AG09309 (cell line): ENCODE data around the gene SEMA3E.

ENCODE experiments used
- DNase-seq: peaks from one replicate; pipeline ENCODE4 v3.0.0-alpha.2; 2010; ENCODE audit warnings: low read depth
- H3K4me3 ChIP-seq: 2 replicates; pipeline ENCODE4 v1.5.1; 2011; ENCODE audit warnings: mild to moderate bottlenecking, low read depth, low read length, moderate library complexity; ENCODE audit not compliant: control insufficient read depth
- TF ChIP-seq, protein P1 (sequence below): IDR thresholded peaks from 2 replicates; pipeline ENCODE4 v1.5.1; 2011; ENCODE audit warnings: mild to moderate bottlenecking, low read depth, low read length, inconsistent platforms; ENCODE audit not compliant: insufficient read depth, control insufficient read depth; ENCODE audit errors: missing control alignments

Gene SEMA3E

DNA sequence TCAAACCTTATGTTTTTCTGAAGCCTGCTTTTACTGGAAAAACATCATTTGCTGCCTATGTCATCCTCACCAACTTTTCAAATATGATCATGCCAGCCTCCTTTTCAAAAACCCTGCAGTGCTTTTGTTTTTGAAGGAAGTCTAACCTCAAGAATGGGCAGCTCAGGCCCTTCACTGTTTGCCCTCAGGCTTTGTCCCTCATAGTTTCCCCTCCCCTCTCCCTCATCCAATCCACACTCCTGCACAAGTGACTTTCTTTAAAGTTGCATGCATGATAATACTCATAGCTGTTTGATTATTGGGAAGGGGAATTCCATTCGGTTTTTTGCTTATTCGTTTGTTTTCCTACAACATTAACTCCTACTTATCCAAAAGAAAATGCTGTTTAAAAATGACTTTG is 219.4 kb downstream of the SEMA3E start:
- H3K4me3 ChIP-seq, result no peak overlapping the region
- TF ChIP-seq, protein P1, sequence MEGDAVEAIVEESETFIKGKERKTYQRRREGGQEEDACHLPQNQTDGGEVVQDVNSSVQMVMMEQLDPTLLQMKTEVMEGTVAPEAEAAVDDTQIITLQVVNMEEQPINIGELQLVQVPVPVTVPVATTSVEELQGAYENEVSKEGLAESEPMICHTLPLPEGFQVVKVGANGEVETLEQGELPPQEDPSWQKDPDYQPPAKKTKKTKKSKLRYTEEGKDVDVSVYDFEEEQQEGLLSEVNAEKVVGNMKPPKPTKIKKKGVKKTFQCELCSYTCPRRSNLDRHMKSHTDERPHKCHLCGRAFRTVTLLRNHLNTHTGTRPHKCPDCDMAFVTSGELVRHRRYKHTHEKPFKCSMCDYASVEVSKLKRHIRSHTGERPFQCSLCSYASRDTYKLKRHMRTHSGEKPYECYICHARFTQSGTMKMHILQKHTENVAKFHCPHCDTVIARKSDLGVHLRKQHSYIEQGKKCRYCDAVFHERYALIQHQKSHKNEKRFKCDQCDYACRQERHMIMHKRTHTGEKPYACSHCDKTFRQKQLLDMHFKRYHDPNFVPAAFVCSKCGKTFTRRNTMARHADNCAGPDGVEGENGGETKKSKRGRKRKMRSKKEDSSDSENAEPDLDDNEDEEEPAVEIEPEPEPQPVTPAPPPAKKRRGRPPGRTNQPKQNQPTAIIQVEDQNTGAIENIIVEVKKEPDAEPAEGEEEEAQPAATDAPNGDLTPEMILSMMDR, result no peak
- DNase-seq, result no peak

DNA sequence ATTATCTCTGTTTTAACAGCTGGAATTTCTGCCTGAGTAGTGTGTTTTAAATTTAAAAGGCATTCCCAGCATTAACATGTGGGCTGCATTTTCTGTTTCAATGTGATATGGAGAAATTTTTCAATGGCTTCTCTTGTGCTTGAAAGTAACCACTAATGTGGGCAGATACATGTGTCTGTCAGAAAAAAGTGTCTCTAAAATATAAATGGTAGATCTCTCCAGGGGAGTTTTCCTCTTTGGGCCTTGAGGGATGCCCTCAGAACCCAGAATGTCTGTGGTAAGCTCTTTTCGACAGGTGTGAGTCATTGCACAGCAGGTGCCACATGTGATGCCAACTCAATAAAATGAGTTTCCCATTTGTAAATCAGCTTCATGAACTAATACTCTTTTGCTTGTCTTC is 221.1 kb downstream of the SEMA3E start:
- no peak overlapping the region for H3K4me3 ChIP-seq
- TF ChIP-seq, protein P1, result no peak

DNA sequence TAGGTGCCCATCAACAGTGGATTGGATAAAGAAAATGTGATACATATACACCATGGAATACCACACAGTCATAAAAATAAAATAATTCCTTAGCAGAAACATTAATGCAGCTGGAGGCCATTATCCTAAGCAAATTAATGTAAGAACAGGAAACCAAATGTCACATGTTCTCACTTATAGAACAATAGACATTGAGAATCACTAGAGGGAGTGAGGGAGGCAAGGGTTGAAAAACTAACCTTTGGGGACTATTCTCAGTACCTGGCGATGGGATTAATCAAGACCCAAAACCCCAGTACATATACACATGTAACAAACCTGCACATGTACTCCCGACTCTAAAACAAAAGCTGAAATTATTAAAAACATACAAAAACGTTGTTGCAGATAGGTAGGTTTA is 222.6 kb downstream of the SEMA3E start:
- TF ChIP-seq, protein P1, result no peak
- H3K4me3 ChIP-seq, result no peak overlapping the region
- no peak for DNase-seq

More for the DNA sequence above, 221.1 kb downstream of the SEMA3E start:
- no peak for DNase-seq

DNA sequence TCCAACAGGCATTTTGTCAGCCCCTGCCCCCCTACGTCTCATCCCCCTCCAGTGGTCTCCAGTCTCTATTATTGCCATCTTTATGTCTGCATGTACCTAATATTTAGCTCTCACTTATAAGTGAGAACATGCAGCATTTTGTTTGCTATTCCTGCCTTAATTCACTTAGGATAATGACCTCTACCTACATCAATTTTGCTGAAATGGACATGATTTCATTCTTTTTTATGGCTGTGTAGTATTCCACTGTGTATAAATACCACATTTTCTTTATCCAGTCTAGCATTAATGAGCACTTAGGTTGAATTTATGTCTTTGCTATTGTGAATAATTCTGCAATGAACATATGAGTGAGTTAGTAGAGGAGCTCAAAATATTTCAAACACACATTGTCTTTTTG is 229.9 kb downstream of the SEMA3E start:
- no peak for DNase-seq
- TF ChIP-seq, protein P1, result no peak
- no peak overlapping the region for H3K4me3 ChIP-seq

DNA sequence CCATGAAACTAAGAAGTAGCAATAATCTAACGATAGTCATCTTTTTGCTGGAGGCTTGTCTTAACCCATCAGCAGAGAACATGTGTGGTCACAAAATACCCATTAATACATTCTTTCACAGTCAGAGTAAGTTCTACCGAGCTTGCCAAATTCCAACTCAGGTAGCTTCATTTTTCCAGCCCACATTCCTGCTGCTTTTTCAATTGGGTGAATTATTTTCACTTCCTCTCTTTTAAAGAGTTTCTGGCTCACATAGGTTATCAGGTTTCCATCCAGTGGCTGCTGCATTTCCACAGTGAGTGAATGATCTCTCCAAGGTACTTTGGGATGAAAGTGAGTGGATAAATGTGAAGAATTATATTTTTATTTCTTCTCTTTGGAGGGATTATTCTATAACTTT is 233.1 kb downstream of the SEMA3E start:
- DNase-seq, result no peak

DNA sequence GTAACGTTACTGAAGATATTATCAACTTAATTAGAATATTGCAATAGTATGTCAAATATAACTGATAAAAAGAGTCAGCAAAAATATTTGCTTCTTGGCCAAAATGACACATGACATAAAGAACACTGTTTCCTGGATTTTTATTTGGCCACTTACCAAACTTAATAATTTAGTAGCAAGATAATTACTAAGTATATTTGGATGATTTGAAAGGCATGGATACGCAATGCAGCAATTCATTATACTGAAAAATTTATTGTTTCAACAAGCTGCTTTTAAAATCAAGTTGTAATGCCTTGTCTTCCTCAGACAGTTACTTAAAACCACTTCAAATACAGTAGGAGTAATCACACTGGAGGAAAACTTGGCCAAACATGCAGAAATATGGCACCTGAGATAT is 234.0 kb downstream of the SEMA3E start:
- TF ChIP-seq, protein P1, result no peak
- no peak overlapping the region for H3K4me3 ChIP-seq
- DNase-seq, result no peak

More for the DNA sequence above, 233.1 kb downstream of the SEMA3E start:
- TF ChIP-seq, protein P1, result no peak
- H3K4me3 ChIP-seq, result no peak overlapping the region

DNA sequence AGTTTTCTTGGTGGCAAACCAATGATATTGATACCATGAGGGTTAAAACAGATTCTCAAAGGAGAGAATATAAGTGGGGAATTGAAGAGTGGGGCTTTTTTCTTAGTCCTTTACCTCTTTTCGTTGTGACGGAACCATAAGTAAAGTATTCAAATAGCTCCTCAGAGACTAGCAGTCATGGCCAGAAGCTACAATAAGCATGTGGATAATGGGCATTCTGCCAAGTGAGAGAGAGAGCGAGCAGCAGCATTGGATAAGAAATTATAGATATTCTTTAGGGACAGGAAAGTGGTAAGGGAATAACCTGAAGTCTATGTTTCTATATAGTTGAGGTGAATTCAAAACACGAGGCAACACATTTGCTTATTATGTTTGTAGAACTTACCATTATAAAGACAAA is 235.1 kb downstream of the SEMA3E start:
- no peak overlapping the region for H3K4me3 ChIP-seq
- TF ChIP-seq, protein P1, result no peak
- DNase-seq, result no peak
